IPS-NIHi7 (cell line): ENCODE measurements around the gene CD34.

Experiments
- DNase-seq: peaks from one replicate; pipeline ENCODE4 v3.0.0; 2012; ENCODE audit warnings: mixed read lengths; ENCODE audit errors: extremely low spot score

The CD34 gene

GRCh38 chr1:207875532-207875931, 35.4 kb downstream of the CD34 start:
- no peak for DNase-seq

- no peak for DNase-seq
These were observed 37.7 kb downstream of the CD34 start for GRCh38 chr1:207873055-207873890.

- DNase-seq, result no peak
These were observed 38.3 kb downstream of the CD34 start for GRCh38 chr1:207872621-207873020.

GRCh38 chr1:207871117-207871649, 39.7 kb downstream of the CD34 start:
- DNase-seq, result no peak

GRCh38 chr1:207870306-207871031, 40.5 kb downstream of the CD34 start:
- DNase-seq, result no peak

GRCh38 chr1:207869859-207870258, 41.1 kb downstream of the CD34 start:
- DNase-seq, result no peak

- DNase-seq, result peak; percentile 89
These were observed 41.9 kb downstream of the CD34 start for GRCh38 chr1:207868774-207869721.

- peak; percentile 22 for DNase-seq
These were observed 42.6 kb downstream of the CD34 start for GRCh38 chr1:207868251-207868773.

GRCh38 chr1:207867136-207868109, 43.5 kb downstream of the CD34 start:
- no peak for DNase-seq

GRCh38 chr1:207866471-207867135, 44.3 kb downstream of the CD34 start:
- no peak for DNase-seq

- no peak for DNase-seq
These were observed 46.9 kb downstream of the CD34 start for GRCh38 chr1:207863893-207864535.

- no peak for DNase-seq
These were observed 48.6 kb downstream of the CD34 start for GRCh38 chr1:207862241-207862787.

GRCh38 chr1:207861442-207862177, 49.3 kb downstream of the CD34 start:
- DNase-seq, result no peak

- no peak for DNase-seq
These were observed 50.4 kb downstream of the CD34 start for GRCh38 chr1:207860531-207860930.

- no peak for DNase-seq
These were observed 52.1 kb downstream of the CD34 start for GRCh38 chr1:207858806-207859205.

GRCh38 chr1:207858281-207858680, 52.6 kb downstream of the CD34 start:
- DNase-seq, result no peak

- DNase-seq, result no peak
These were observed 53.5 kb downstream of the CD34 start for GRCh38 chr1:207857447-207857846.
